Stimulated activated CD4-positive, alpha-beta T cell treated with anti-CD3 and anti-CD28 coated beads, TNF-alpha, amount 100 ng/mL, for 1 hour (primary cell): ENCODE measurements around the gene AOC1.
"Not testable (repeated sequence)": the region's sequence is repeated elsewhere in the genome, so short reads cannot be mapped to it uniquely, and the experiment has no call there.

Experiments
- DNase-seq, 3 donors: peaks; one replicate each; pipeline ENCODE4 v3.0.0-alpha.2; 2020; ENCODE audit warnings: low read depth in 3 of 3, low spot score in 1 of 3

AOC1 gene

DNA sequence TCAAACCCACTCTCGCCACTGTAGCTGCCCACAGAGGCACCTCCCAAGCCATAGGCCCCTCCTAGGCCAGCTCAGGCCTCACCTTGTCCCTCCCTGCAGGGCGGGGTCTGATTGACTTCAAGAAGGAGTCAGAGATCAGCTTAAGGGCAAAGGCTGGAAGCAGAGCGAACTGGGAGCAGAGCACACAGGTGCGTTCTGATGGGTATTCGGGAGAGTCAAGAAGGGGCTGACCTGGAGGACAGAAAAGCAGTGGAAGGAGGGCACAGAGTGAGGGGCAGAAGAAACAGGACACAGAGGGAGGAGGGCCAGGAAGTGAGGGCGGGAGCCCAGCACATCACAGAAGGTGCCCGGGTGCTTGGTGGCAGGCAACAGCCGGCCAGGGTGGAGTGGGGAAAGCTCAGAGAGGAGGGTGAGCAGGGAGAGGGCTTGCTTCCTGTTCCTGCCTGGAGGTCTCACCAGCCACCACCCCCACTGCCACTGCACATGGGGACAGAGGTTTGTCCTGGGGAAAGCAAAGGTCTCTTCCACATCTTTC is at the start of gene AOC1:
AOC1 (plus strand) TSS at position 147 of the 535 bp plus-strand sequence. CDS start 3,954 bp downstream, outside the sequence.
- DNase-seq: no peak

DNA sequence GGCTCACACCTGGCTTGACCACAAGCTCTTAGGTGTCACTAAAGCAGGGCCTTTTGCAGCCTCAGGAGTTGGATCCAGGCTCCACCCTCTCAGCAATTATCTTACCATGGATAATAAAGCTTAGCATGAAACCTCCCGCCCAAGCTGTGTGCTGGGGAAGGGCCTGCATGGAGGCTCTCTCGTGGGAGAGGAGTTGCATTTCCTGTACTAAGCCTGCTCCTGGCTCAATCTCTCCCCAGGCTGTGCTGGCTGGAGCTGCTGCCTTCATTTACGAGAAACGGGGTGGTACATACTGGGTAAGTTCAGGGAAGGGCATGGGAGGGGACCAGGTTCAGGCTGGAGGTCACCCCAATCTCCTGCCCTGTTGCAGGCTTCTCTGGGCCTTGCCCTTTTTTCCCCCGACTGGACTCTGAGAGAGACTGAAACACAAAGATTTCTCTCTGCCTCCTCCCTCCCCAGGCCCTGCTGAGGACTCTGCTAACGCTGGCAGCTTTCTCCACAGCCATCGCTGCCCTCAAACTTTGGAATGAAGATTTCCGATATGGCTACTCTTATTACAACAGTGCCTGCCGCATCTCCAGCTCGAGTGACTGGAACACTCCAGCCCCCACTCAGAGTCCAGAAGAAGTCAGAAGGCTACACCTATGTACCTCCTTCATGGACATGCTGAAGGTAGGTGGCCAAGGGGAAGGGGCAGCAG is 49.0 kb upstream of the AOC1 start:
- DNase-seq: no peak

GRCh38 chr7:150804802-150805201 is 47.5 kb upstream of the AOC1 start:
- DNase-seq: no peak

- DNase-seq: no peak
Measured at GRCh38 chr7:150805864-150806263, 46.5 kb upstream of the AOC1 start.

GRCh38 chr7:150806454-150806853 is 45.9 kb upstream of the AOC1 start:
- no peak for DNase-seq

- no peak for DNase-seq
Measured at GRCh38 chr7:150806863-150807262, 45.5 kb upstream of the AOC1 start.

GRCh38 chr7:150807616-150808438 is 44.5 kb upstream of the AOC1 start:
- DNase-seq: not testable (repeated sequence)

GRCh38 chr7:150814328-150815001 is 37.9 kb upstream of the AOC1 start:
- no peak for DNase-seq

DNA sequence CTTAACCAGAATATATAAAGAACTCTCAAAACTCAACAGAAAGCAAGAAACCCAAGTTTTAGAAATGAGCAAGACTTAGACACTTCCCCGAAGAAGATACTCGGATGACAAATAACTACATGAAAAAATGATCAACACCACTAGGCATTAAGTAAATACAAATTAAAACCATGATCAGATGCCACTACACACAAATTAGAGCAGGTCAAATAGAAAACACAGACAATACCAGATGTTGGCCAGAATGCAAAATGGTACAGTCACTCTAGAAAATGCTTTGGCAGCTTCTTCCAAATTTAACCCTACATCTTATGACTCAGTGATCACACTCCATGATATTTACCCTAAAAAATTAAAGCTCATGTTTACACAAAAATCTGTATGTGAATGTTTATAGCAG is 33.3 kb upstream of the AOC1 start:
- no peak for DNase-seq

DNA sequence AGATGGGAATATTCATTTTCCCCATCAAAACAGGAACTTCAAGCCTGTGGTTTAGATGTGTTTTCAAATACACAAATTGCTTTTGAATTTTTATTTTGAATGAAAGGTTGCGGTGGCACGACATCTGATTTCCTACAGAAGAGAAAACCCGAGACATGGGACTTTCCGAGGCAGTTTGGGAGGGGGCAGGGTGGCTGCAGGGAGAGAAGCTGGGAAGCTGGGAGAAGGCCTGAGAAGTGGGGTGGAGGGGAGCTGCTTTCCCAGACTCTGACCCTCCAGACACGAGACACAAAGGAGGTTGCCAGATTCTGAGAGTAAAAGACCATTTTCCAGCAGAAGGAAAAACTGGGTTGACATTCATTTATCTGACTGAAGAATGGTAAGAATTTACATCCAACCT is 32.2 kb upstream of the AOC1 start:
- DNase-seq: no peak

GRCh38 chr7:150820578-150821198 is 31.6 kb upstream of the AOC1 start:
- no peak for DNase-seq

DNA sequence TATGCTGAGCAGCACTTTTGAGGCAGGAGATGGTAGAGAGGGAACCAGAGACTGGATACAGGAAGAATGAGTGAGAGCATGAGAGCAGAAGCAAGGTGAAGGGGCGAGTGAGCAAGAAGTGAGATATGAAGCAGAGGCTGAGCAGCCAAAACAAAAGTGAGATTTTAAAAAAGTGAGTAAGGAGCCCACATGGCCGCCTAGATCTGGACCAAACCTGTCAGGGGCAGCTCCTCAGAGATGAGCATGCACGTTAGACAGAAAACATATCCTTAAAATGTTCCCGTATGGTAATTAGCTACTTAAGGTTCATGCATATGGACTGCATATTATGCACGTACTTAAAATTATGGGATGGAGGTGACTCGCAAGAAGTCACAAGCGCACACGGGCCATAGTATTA is 29.3 kb upstream of the AOC1 start:
- no peak for DNase-seq

- no peak for DNase-seq
Measured at GRCh38 chr7:150823484-150824126, 28.7 kb upstream of the AOC1 start.

DNA sequence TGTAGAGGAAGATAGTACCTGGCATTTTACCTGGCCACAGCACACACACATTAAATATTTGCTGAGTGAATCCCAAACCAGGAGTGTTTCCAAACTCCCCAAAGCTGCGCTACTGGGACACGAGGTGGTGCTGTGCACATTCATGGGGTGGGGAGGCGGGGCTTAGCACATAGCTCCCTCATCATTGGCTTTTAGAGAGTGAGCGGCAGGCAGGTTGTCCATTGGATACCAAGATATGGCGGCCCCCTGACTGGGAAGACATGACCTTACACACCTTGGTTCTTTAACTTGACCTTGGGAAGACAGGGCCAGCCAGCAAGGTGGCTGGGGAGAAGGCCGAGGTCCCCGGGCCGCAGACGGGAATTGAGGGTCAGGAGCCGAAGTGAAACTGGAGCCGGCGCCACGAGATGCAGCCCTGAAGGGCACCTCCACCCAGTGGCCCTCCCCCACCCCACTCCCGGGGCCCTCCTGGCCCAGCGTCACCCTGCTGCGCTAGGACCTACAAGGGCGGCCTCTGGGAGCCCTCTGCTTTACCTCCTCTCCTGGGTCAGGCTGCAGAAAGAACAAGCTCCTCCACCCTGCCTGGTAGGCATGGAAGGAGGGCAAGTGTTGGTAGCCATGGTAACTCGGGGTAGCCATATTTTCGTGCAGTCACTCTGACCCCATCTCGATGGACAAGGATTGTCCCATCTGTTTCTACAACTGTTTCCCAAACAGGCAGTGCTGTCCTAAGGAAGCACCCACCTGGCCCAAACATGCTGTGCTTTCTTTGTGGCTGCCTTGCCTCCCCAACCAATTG is 27.7 kb upstream of the AOC1 start:
- no peak for DNase-seq

- no peak for DNase-seq
Measured at GRCh38 chr7:150826061-150826849, 26.1 kb upstream of the AOC1 start.

- DNase-seq: no peak
Measured at GRCh38 chr7:150828384-150828783, 23.9 kb upstream of the AOC1 start.

DNA sequence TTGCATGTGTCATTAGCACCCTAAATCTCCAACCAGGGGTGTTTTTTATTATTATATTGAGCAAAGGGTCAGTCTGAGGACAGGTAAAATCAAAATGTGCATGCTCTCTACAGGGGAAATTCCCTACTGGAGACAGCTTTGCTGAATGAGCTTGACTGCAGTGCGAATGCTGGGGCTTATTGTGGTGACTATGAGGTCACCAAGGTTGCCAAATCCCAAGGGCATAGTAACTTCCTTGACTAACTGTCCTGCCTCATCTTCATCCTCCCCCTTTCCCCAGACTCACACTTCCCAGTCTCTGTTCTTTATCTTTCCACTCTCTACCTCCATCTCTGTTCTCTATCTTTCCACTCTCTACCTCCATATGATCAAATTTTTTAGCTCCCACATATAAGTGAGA is 22.9 kb upstream of the AOC1 start:
- no peak for DNase-seq

DNA sequence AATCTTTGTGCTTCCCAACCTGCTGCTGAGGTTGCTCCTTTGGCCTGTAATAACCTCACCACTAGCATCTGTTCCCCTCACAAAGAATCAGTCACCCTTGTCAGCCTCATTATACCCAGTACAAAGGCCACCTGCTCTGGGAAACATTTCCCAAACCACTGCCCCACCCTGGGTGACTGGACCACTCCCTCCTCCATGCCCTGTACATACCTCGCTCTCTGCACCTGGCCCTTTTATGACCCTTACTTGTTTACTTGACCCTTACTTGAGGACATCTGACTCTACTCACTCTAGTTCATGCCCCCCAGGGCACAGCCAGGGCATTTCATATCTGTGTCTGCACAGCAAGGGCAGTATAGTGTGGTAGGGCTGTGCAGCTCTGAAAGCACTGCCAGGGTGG is 21.4 kb upstream of the AOC1 start:
- DNase-seq: no peak

- DNase-seq: no peak
Measured at GRCh38 chr7:150831851-150832250, 20.5 kb upstream of the AOC1 start.
